ENCODE measurements around the gene ESM1.

ESM1 gene

DNA sequence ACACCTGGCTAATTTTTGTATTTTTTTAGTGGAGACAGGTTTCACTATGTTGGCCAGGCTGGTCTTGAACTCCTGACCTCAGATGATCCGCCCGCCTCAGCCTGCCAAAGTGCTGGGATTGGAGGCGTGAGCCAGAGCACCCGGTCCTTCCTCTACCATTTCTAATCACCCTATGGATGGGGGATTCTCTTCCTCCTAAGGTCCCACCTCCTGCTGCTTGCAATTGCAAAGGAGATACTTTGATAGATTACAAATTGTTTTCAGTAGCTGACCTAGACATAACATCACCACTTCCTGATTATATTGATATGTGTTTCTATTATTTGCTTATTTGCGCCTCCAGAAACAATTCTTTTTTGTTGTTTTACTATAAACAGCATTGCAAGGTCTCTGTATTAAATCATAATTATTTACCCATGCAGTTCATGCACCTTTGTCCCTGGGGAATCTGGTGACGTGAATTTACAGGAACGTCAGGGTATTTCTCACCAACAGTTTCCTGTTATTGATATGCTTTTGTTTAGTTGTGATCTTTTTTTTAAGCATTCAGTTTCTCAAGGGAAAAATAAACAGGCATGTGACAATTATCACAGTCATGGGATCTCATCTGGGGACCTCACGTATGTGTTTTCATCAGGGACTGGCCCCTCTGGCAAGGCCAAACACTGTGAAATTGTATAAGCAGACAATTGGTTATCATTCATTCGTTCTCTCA is 43.2 kb downstream of the ESM1 start:
- FAIRE-seq: no peak
- DNase-seq (ENCODE audit: insufficient read length): no peak
- TF ChIP-seq TAF1 (IDR thresholded peaks at IDR 0.05; ENCODE audit: borderline replicate concordance, low read depth, low read length): no peak
- TF ChIP-seq POLR2AphosphoS5 (IDR thresholded peaks at IDR 0.05; ENCODE audit: low read depth, low read length): no peak
- TF ChIP-seq POLR2A (IDR thresholded peaks at IDR 0.05; ENCODE audit: low read depth, low read length): no peak

DNA sequence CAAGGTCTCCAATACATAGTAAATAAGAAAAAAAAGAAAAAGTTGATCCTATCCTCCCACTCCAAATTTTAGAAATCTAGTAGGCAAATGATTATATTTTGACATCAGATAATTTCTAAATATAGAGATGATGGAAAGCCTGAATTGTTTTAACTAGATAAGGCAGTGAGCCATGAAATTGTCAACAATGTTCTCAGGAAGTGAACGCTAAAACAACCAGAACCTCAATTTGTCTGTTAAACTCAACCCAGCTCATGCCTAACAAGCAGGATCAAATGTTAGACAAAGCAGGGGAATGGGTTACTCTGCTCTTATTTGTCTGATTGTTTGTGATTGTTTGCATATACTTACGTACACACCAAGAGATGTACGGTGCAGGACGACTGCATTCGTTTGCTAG is 49.2 kb downstream of the ESM1 start:
- no peak for TF ChIP-seq POLR2A (IDR thresholded peaks at IDR 0.05; ENCODE audit: low read depth, low read length)
- TF ChIP-seq POLR2AphosphoS5 (IDR thresholded peaks at IDR 0.05; ENCODE audit: low read depth, low read length): no peak
- no peak for DNase-seq (ENCODE audit: insufficient read length)
- no peak for FAIRE-seq

- TF ChIP-seq POLR2AphosphoS5 (IDR thresholded peaks at IDR 0.05; ENCODE audit: low read depth, low read length): no peak
- TF ChIP-seq TAF1 (IDR thresholded peaks at IDR 0.05; ENCODE audit: borderline replicate concordance, low read depth, low read length): no peak
- TF ChIP-seq POLR2A (IDR thresholded peaks at IDR 0.05; ENCODE audit: low read depth, low read length): no peak
- FAIRE-seq (no peak), DNase-seq (ENCODE audit: insufficient read length) (no peak)
These were observed 52.6 kb downstream of the ESM1 start for GRCh38 chr5:54932789-54933188.

- TF ChIP-seq POLR2A (IDR thresholded peaks at IDR 0.05; ENCODE audit: low read depth, low read length): no peak
- no peak for TF ChIP-seq POLR2AphosphoS5 (IDR thresholded peaks at IDR 0.05; ENCODE audit: low read depth, low read length)
- no peak for TF ChIP-seq TAF1 (IDR thresholded peaks at IDR 0.05; ENCODE audit: borderline replicate concordance, low read depth, low read length)
- no peak for DNase-seq (ENCODE audit: insufficient read length)
- no peak for FAIRE-seq
These were observed 54.7 kb downstream of the ESM1 start for GRCh38 chr5:54930736-54931135.
